SU-DHL-6 (cell line): ENCODE measurements around the gene MTFR1L.

Experiments
- EZH2phosphoT487 ChIP-seq: fragments of 200-600 bp; sonication (generic), shearing (Covaris generic); conservative IDR thresholded peaks from 2 replicates; pipeline ENCODE4 v1.6.1; 2018; ENCODE audit warnings: mild to moderate bottlenecking, antibody characterized with exemption, low read length, moderate library complexity, mixed read lengths
- TF ChIP-seq, protein P1 (sequence below): fragments of 200-600 bp; sonication (generic); IDR thresholded peaks from one replicate; pipeline ENCODE4 v1.5.1; 2017; ENCODE audit warnings: antibody characterized with exemption, mild to moderate bottlenecking, low read length, moderate library complexity; ENCODE audit not compliant: insufficient read depth, poor library complexity, severe bottlenecking

- TF ChIP-seq, protein P1, sequence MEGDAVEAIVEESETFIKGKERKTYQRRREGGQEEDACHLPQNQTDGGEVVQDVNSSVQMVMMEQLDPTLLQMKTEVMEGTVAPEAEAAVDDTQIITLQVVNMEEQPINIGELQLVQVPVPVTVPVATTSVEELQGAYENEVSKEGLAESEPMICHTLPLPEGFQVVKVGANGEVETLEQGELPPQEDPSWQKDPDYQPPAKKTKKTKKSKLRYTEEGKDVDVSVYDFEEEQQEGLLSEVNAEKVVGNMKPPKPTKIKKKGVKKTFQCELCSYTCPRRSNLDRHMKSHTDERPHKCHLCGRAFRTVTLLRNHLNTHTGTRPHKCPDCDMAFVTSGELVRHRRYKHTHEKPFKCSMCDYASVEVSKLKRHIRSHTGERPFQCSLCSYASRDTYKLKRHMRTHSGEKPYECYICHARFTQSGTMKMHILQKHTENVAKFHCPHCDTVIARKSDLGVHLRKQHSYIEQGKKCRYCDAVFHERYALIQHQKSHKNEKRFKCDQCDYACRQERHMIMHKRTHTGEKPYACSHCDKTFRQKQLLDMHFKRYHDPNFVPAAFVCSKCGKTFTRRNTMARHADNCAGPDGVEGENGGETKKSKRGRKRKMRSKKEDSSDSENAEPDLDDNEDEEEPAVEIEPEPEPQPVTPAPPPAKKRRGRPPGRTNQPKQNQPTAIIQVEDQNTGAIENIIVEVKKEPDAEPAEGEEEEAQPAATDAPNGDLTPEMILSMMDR = no peak
- TF ChIP-seq EZH2phosphoT487 = no peak
These were observed 46.5 kb downstream of the MTFR1L start for GRCh38 chr1:25866288-25866687.
